HEK293T (cell line): ENCODE results near the gene KIAA1217.

Experiments used
- CTCF ChIA-PET: fragments of 350-600 bp; formaldehyde crosslinking; extraction: SDS; loops from one replicate; lab custom pipeline; 2021; ENCODE audit warnings: antibody characterized with exemption, inconsistent platforms; lab: Yijun Ruan, JAX
- POLR2A ChIA-PET: fragments of 350-600 bp; formaldehyde crosslinking; extraction: SDS; loops from one replicate; lab custom pipeline; 2020; ENCODE audit warnings: antibody characterized with exemption, inconsistent platforms; lab: Yijun Ruan, JAX
- DNase-seq: peaks from one replicate; pipeline ENCODE4 v3.0.0; 2012; ENCODE audit warnings: mixed read lengths; ENCODE audit errors: extremely low spot score
- ARNT ChIP-seq: fragments of 450-650 bp; IDR thresholded peaks from 2 replicates; pipeline ENCODE4 v1.6.1; 2017; ENCODE audit warnings: mild to moderate bottlenecking
- BHLHE40 ChIP-seq: fragments of 450-650 bp; IDR thresholded peaks from 2 replicates; pipeline ENCODE4 v1.6.1; 2016; ENCODE audit warnings: mild to moderate bottlenecking, moderate library complexity, borderline replicate concordance
- CTBP1 ChIP-seq: fragments of 450-650 bp; IDR thresholded peaks from 2 replicates; pipeline ENCODE4 v1.6.1; 2016; ENCODE audit warnings: borderline replicate concordance
- ELF4 ChIP-seq: fragments of 450-650 bp; IDR thresholded peaks from 2 replicates; pipeline ENCODE4 v1.6.1; 2017; ENCODE audit warnings: antibody characterized with exemption
- FOXA1 ChIP-seq: fragments of 450-650 bp; IDR thresholded peaks from 2 replicates; pipeline ENCODE4 v1.6.1; 2016; ENCODE audit warnings: mild to moderate bottlenecking
- FOXK2 ChIP-seq: fragments of 450-650 bp; IDR thresholded peaks from 2 replicates; pipeline ENCODE4 v1.6.1; 2016; ENCODE audit warnings: mild to moderate bottlenecking
- FOXM1 ChIP-seq: fragments of 450-650 bp; IDR thresholded peaks from 2 replicates; pipeline ENCODE4 v1.6.1; 2017; ENCODE audit warnings: mild to moderate bottlenecking, borderline replicate concordance
- HDGF ChIP-seq: fragments of 450-650 bp; IDR thresholded peaks from 2 replicates; pipeline ENCODE4 v1.6.1; 2017; ENCODE audit warnings: antibody characterized with exemption, borderline replicate concordance
- L3MBTL2 ChIP-seq: fragments of 450-650 bp; conservative IDR thresholded peaks from 2 replicates; pipeline ENCODE4 v1.6.1; 2016; ENCODE audit warnings: mild to moderate bottlenecking
- LEF1 ChIP-seq: fragments of 450-650 bp; IDR thresholded peaks from 2 replicates; pipeline ENCODE4 v1.6.1; 2017; ENCODE audit warnings: mild to moderate bottlenecking, borderline replicate concordance
- NFRKB ChIP-seq: fragments of 450-650 bp; IDR thresholded peaks from 2 replicates; pipeline ENCODE4 v1.6.1; 2016; ENCODE audit warnings: mild to moderate bottlenecking, moderate library complexity
- PKNOX1 ChIP-seq: fragments of 450-650 bp; IDR thresholded peaks from 2 replicates; pipeline ENCODE4 v1.6.1; 2016
- SP1 ChIP-seq: fragments of 450-650 bp; IDR thresholded peaks from 2 replicates; pipeline ENCODE4 v1.6.1; 2017
- SUZ12 ChIP-seq: fragments of 450-650 bp; IDR thresholded peaks from 2 replicates; pipeline ENCODE4 v1.6.1; 2016; ENCODE audit warnings: mild to moderate bottlenecking
- TARDBP ChIP-seq: fragments of 450-650 bp; IDR thresholded peaks from 2 replicates; pipeline ENCODE4 v1.6.1; 2016
- ZNF384 ChIP-seq: fragments of 450-650 bp; IDR thresholded peaks from 2 replicates; pipeline ENCODE4 v1.6.1; 2016

The KIAA1217 gene

GRCh38 chr10:24417053-24417452 lies 208.1 kb downstream of the KIAA1217 start:
- DNase-seq = no peak
- TF ChIP-seq ARNT (no peak), BHLHE40 (no peak), L3MBTL2 (no peak), PKNOX1 (no peak), HDGF (no peak), FOXK2 (no peak), ZNF384 (no peak), CTBP1 (no peak), FOXA1 (no peak), LEF1 (no peak), FOXM1 (no peak), SP1 (no peak), TARDBP (no peak), SUZ12 (no peak), ELF4 (no peak)
- ChIA-PET POLR2A (no interaction called here), CTCF (interaction anchor here (0.6 to 1.3 kb wide), 4 partner anchors 11 to 67 kb away, joined by 3 to 5 read pairs (median 3); no protein-coding TSS in a partner anchor)

GRCh38 chr10:24418532-24418931 lies 209.6 kb downstream of the KIAA1217 start:
- TF ChIP-seq ZNF384 (no peak), ELF4 (no peak), HDGF (no peak), FOXA1 (no peak), LEF1 (no peak), L3MBTL2 (no peak), TARDBP (no peak), PKNOX1 (no peak), FOXM1 (no peak), ARNT (no peak), NFRKB (no peak), BHLHE40 (no peak), SP1 (no peak), SUZ12 (no peak), CTBP1 (no peak)
- CTCF ChIA-PET = interaction anchor here (0.6 kb wide), 1 partner anchor 10 kb away, joined by 4 read pairs; no protein-coding TSS in a partner anchor
- POLR2A ChIA-PET = no interaction called here
- no peak for DNase-seq

GRCh38 chr10:24419066-24419465 lies 210.1 kb downstream of the KIAA1217 start:
- POLR2A ChIA-PET = no interaction called here
- CTCF ChIA-PET = interaction anchor here (0.6 kb wide), 1 partner anchor 10 kb away, joined by 4 read pairs; no protein-coding TSS in a partner anchor
- TF ChIP-seq SP1 = no peak
- no peak for TF ChIP-seq SUZ12
- no peak for TF ChIP-seq ARNT
- no peak for TF ChIP-seq PKNOX1
- TF ChIP-seq FOXM1 = no peak
- TF ChIP-seq LEF1 = no peak
- no peak for TF ChIP-seq TARDBP
- no peak for TF ChIP-seq HDGF
- no peak for TF ChIP-seq NFRKB
- TF ChIP-seq ZNF384 = no peak
- no peak for TF ChIP-seq L3MBTL2
- TF ChIP-seq ELF4 = no peak
- no peak for DNase-seq

GRCh38 chr10:24425151-24425550 lies 216.2 kb downstream of the KIAA1217 start:
- TF ChIP-seq ZNF384 (no peak), CTBP1 (no peak), PKNOX1 (no peak), FOXK2 (no peak), LEF1 (no peak), SUZ12 (no peak), ELF4 (no peak), ARNT (no peak), FOXM1 (no peak), TARDBP (no peak), BHLHE40 (no peak), L3MBTL2 (no peak), FOXA1 (no peak), HDGF (no peak)
- CTCF ChIA-PET = no interaction called here
- DNase-seq = no peak
- POLR2A ChIA-PET = no interaction called here

GRCh38 chr10:24427678-24428409 lies 218.9 kb downstream of the KIAA1217 start:
- POLR2A ChIA-PET = no interaction called here
- CTCF ChIA-PET = interaction anchor here (0.8 kb wide), 1 partner anchor 12 kb away, joined by 3 read pairs; no protein-coding TSS in a partner anchor
- no peak for TF ChIP-seq TARDBP
- TF ChIP-seq CTBP1 = no peak
- TF ChIP-seq LEF1 = no peak
- TF ChIP-seq SP1 = no peak
- no peak for TF ChIP-seq FOXK2
- no peak for TF ChIP-seq BHLHE40
- no peak for TF ChIP-seq PKNOX1
- no peak for TF ChIP-seq HDGF
- TF ChIP-seq FOXA1 = no peak
- no peak for TF ChIP-seq SUZ12
- no peak for TF ChIP-seq ZNF384
- no peak for TF ChIP-seq NFRKB
- TF ChIP-seq ARNT = no peak
- no peak for TF ChIP-seq FOXM1
- no peak for TF ChIP-seq L3MBTL2
- TF ChIP-seq ELF4 = no peak
- no peak for DNase-seq
